SU-DHL-6 (cell line): ENCODE data around the gene AGFG1.

Source experiments
- CTCF ChIP-seq: fragments of 200-600 bp; sonication (generic); IDR thresholded peaks from one replicate; pipeline ENCODE4 v1.5.1; 2017; ENCODE audit warnings: antibody characterized with exemption, mild to moderate bottlenecking, low read length, moderate library complexity; ENCODE audit not compliant: insufficient read depth, poor library complexity, severe bottlenecking
- EZH2phosphoT487 ChIP-seq: fragments of 200-600 bp; sonication (generic), shearing (Covaris generic); conservative IDR thresholded peaks from 2 replicates; pipeline ENCODE4 v1.6.1; 2018; ENCODE audit warnings: mild to moderate bottlenecking, antibody characterized with exemption, low read length, moderate library complexity, mixed read lengths

GRCh38 chr2:227453810-227454209 is 18.1 kb upstream of the AGFG1 start:
- TF ChIP-seq CTCF (no peak), EZH2phosphoT487 (no peak)
